T-cell (primary cell): ENCODE measurements around the gene TK2. TPM values are rescaled to one million over a fixed set of nuclear protein-coding genes. Genes with fewer than 3 reads are reported as not detected.

Experiments
- ATAC-seq, 4 experiments: fragments of 200-7000 bp in 3 of 4; fragments of 150-1000 bp in 1 of 4; cut with Tn5 transposase; replicated peaks in 1 of 4; 1 replicate in 3 of 4; 2 replicates in 1 of 4; pipeline ENCODE4 v1.10.0; 2021; ENCODE audit warnings: moderate library complexity in 3 of 4, mild to moderate bottlenecking in 2 of 4, moderate number of reproducible peaks in 1 of 4
- CTCF ChIA-PET, 2 donors: fragments of 300-600 bp; sonication (Branson Sonifier 250); formaldehyde crosslinking; loops; one replicate each; lab custom pipeline; 2022; ENCODE audit warnings: antibody characterized with exemption in 2 of 2; lab: Charles Lee
- POLR2A ChIA-PET, 2 donors: fragments of 300-600 bp; sonication (Branson Sonifier 250); formaldehyde crosslinking; loops; one replicate each; lab custom pipeline; 2022; ENCODE audit warnings: antibody characterized with exemption in 2 of 2; lab: Charles Lee
- DNase-seq, 35 experiments: peaks; one replicate each; pipeline versions ENCODE4 v3.0.0 to v3.0.0-alpha.2; 2013 to 2023
- H3K27ac ChIP-seq: one replicate; pipeline ENCODE4 v1.5.1; 2013; ENCODE audit warnings: low read length
- H3K27me3 ChIP-seq, 2 experiments: replicated peaks in 1 of 2; 1 replicate in 1 of 2; 2 replicates in 1 of 2; pipeline versions ENCODE4 v1.6.1 to v1.7.0; 2013; ENCODE audit warnings: low read length in 1 of 2, mixed read lengths in 1 of 2; ENCODE audit not compliant: control insufficient read depth in 2 of 2, insufficient read depth in 2 of 2; ENCODE audit errors: extremely low read depth in 1 of 2
- H3K36me3 ChIP-seq, 2 donors: 1 replicate in 1 of 2; 2 replicates in 1 of 2; pipeline versions ENCODE4 v1.6.1 to v1.7.0; 2013; ENCODE audit warnings: low read length in 1 of 2; ENCODE audit not compliant: control insufficient read depth in 2 of 2, insufficient read depth in 1 of 2; ENCODE audit errors: extremely low read depth in 1 of 2
- H3K4me1 ChIP-seq, 2 experiments: 1 replicate in 1 of 2; 2 replicates in 1 of 2; pipeline versions ENCODE4 v1.6.1 to v1.7.0; 2013; ENCODE audit warnings: low read length in 2 of 2, mixed read lengths in 1 of 2; ENCODE audit not compliant: insufficient read depth in 2 of 2, control insufficient read depth in 1 of 2; ENCODE audit errors: extremely low read depth in 1 of 2
- H3K4me3 ChIP-seq, 2 donors: 1 replicate in 1 of 2; 2 replicates in 1 of 2; pipeline versions ENCODE4 v1.5.1 to v1.7.0; 2013; ENCODE audit warnings: mild to moderate bottlenecking in 2 of 2, low read length in 1 of 2, moderate library complexity in 1 of 2; ENCODE audit not compliant: control insufficient read depth in 1 of 2; ENCODE audit errors: extremely low read depth in 1 of 2
- H3K9me3 ChIP-seq: 2 replicates; pipeline ENCODE4 v1.7.0; 2013
- H3K27ac Mint-ChIP-seq, 2 donors: one replicate each; pipeline ENCODE4 v1.8.0; 2020 to 2021; ENCODE audit warnings: mild to moderate bottlenecking in 2 of 2, mixed read lengths in 2 of 2
- H3K27me3 Mint-ChIP-seq, 2 donors: one replicate each; pipeline ENCODE4 v1.8.0; 2021 to 2022; ENCODE audit warnings: mixed read lengths in 2 of 2
- H3K36me3 Mint-ChIP-seq: one replicate; pipeline ENCODE4 v1.8.0; 2021; ENCODE audit warnings: mixed read lengths
- H3K4me1 Mint-ChIP-seq, 3 donors: one replicate each; pipeline ENCODE4 v1.8.0; 2020 to 2022; ENCODE audit warnings: mixed read lengths in 3 of 3, mild to moderate bottlenecking in 1 of 3
- H3K4me3 Mint-ChIP-seq, 3 donors: one replicate each; pipeline ENCODE4 v1.8.0; 2020 to 2022; ENCODE audit warnings: mild to moderate bottlenecking in 3 of 3, mixed read lengths in 3 of 3, moderate library complexity in 3 of 3
- H3K9me3 Mint-ChIP-seq, 3 donors: one replicate each; pipeline ENCODE4 v1.8.0; 2020 to 2022; ENCODE audit warnings: mixed read lengths in 3 of 3
- WGBS: methylation state at CpG from one replicate; pipeline ENCODE4 v1.1.5; 2013; ENCODE audit warnings: missing lambda C conversion rate; ENCODE audit not compliant: insufficient coverage; 5-methylcytosine and 5-hydroxymethylcytosine counted together
- total RNA-seq, 35 experiments: library from RNA in 6 of 35; stranded (reverse) in 6 of 35; fragments of 120-200 nt in 1 of 35; gene quantifications; one replicate each; pipeline versions ENCODE4 v1.2.1 to v1.2.4 and lab custom pipeline; 2013 to 2026

The TK2 gene
- total RNA-seq, 5 donors from 2014 or later (not counting 1 experiment from before 2014, with no cell fraction given), result 4.6 to 10.8 (median 8.4) TPM

DNA sequence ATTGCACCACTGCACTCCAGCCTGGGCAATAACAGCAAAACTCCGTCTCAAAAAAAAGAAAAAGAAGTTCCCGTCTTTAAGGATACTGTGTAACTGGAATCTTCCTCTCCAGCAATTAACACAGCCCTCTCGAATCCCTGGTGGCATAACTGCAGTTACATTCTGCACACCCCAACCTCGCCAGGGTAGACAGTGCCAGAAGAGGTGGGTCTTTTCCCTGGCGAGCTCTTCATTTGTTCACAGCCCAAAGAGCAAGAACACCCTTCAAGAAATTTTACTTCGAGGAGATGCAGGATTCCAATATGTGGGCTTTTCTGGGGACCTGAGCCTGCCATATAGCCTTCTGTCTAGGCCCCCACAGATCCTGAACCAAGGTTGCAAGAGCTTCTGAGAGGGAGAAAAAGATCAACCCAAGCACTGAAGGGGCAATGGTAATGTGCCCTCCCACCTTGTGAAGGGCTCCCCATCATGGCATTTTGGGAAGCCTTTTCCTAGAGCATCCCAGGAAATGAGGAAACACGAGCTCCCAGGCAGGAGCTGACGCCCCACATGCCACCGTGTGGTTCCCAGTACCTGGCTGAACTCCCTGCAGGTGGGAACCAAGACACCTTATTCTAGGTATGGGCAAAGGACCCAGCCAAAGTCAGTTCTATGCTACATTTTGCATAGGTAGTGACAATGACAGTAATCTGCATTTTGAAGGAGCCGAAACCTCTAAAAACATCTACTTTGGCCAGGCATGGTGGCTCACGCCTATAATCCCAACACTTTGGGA, 26.9 kb downstream of the TK2 start:
- CTCF ChIA-PET, result interaction anchor here in 1 of 2 donors (0.5 to 4.7 kb wide), 4 partner anchors 10 to 40 kb away, joined by 3 to 17 read pairs (median 4); partner anchors contain the start of gene CKLF
- no peaks in the 10 kb centered on the region for H3K27me3 ChIP-seq
- Mint-ChIP-seq H3K36me3 (peaks cover 4% of the 10 kb centered on the region), H3K27ac (peak overlapping the region; percentile 96 to 99), H3K4me3 (peak overlapping the region in 2 of 3 donors; percentile 64 to 69), H3K9me3 (no peaks in the 10 kb centered on the region), H3K4me1 (peaks cover 76 to 84% (median 80%) of the 10 kb centered on the region in 3 donors), H3K27me3 (no peaks in the 10 kb centered on the region)
- no peaks in the 10 kb centered on the region for H3K36me3 ChIP-seq
- H3K27ac ChIP-seq, result peak overlapping the region; percentile 68
- 91% methylated on average over 4 of the region's 11 CpGs for whole genome bisulfite sequencing
- ATAC-seq (no peak), DNase-seq (no peak)
- H3K4me1 ChIP-seq, result peaks cover 53 to 79% of the 10 kb centered on the region in 2 experiments
- POLR2A ChIA-PET, result no interaction called here
- peak overlapping the region in 1 of 2 donors; percentile 2 for H3K4me3 ChIP-seq
- H3K9me3 ChIP-seq, result no peaks in the 10 kb centered on the region

DNA sequence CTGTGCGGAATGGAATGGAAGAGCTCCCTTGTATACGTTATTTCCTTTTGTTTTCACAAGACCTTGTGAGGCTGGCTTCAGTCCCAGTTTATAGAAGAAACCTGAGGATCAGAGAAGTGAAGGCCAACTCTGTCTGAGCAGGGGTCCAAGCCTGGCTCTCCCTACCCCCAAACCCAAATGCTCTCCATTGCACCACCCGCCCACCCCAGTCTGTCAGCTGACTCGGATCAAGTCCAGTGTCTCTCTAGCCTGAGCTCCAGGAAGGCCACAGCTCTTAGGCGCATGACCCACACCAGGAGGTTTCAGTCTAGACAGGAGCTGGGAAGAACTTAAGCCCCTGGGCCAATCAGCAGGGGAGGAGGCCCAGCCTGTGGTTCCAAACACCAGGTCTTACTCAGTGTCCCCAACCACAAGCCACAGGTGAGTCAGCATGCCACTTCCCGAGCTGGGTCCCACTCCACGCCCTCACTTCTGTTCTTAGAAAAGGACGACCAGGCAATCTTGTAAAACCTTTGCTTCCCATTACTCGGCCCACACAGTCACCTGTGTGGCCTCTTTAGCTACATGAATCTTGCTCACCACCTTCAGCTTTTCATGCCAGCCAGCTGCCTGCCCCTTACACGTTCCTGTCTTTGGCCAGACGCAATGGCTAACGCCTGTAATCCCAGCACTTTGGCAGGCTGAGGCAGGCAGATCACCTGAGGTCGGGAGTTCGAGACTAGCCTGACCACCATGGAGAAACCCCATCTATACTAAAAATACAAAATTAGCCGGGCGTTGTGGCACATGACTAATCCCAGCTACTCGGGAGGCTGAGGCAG, 27.8 kb downstream of the TK2 start:
- peak; percentile 72 to 85 (median 79) for ATAC-seq
- Mint-ChIP-seq H3K27me3 (no peaks in the 10 kb centered on the region), H3K4me1 (peaks cover 84 to 88% (median 84%) of the 10 kb centered on the region in 3 donors), H3K27ac (peak overlapping the region; percentile 96 to 99), H3K36me3 (no peaks in the 10 kb centered on the region), H3K4me3 (peak overlapping the region; percentile 62 to 69 (median 69)), H3K9me3 (no peaks in the 10 kb centered on the region)
- H3K27me3 ChIP-seq, result no peaks in the 10 kb centered on the region
- peak overlapping the region; percentile 18 to 52 for H3K4me3 ChIP-seq
- no peaks in the 10 kb centered on the region for H3K9me3 ChIP-seq
- peak; percentile 21 to 86 (median 62) for DNase-seq
- POLR2A ChIA-PET, result interaction anchor here in 1 of 2 donors (0.5 kb wide), 1 partner anchor 263 kb away, joined by 8 read pairs; no protein-coding TSS in a partner anchor
- H3K4me1 ChIP-seq, result peaks cover 57 to 85% of the 10 kb centered on the region in 2 experiments
- H3K27ac ChIP-seq, result peak overlapping the region; percentile 68
- WGBS, result 10% methylated on average over 12 of the region's 17 CpGs
- CTCF ChIA-PET, result interaction anchor here in 1 of 2 donors (0.7 to 4.7 kb wide), 6 partner anchors 10 to 56 kb away, joined by 3 to 17 read pairs (median 4); partner anchors contain the start of gene CKLF
- no peaks in the 10 kb centered on the region for H3K36me3 ChIP-seq

DNA sequence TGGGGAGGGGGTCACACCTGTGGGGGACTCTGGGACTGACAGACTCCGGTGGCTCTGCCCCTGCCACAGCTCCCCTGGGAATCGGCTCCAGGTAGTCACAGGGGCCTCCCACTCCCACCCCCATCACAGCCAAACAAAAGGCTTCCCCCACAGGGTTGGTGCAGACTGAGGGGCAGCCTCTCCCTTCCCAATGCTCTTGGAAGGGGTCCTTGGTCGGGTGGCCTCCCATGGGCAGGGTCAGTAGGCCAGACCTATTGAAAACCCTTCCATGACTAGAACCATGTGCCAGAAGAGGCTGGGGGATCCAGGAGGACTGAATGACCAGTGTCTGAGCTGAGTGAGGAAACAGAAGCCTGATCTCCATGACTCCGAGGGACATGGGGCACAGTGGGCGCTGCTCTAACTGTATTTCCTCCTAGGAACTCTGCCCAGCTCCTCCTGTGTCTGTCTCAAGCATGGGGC, 28.6 kb downstream of the TK2 start:
- 95% methylated on average over 2 of the region's 5 CpGs for WGBS
- Mint-ChIP-seq H3K27me3 (no peaks in the 10 kb centered on the region), H3K9me3 (no peaks in the 10 kb centered on the region), H3K27ac (peak overlapping the region; percentile 96 to 99), H3K4me3 (peak overlapping the region; percentile 54 to 69 (median 62)), H3K4me1 (peaks cover 90 to 95% (median 92%) of the 10 kb centered on the region in 3 donors), H3K36me3 (no peaks in the 10 kb centered on the region)
- H3K4me3 ChIP-seq, result no peak overlapping the region
- H3K27ac ChIP-seq, result peak overlapping the region; percentile 68
- ATAC-seq (no peak), DNase-seq (no peak)
- H3K27me3 ChIP-seq, result no peaks in the 10 kb centered on the region
- no peaks in the 10 kb centered on the region for H3K9me3 ChIP-seq
- ChIA-PET CTCF (interaction anchor here in 1 of 2 donors (1.2 to 4.7 kb wide), 4 partner anchors 9 to 57 kb away, joined by 3 to 17 read pairs (median 4); partner anchors contain the start of gene CKLF), POLR2A (no interaction called here)
- no peaks in the 10 kb centered on the region for H3K36me3 ChIP-seq
- peaks cover 62 to 89% of the 10 kb centered on the region in 2 experiments for H3K4me1 ChIP-seq

DNA sequence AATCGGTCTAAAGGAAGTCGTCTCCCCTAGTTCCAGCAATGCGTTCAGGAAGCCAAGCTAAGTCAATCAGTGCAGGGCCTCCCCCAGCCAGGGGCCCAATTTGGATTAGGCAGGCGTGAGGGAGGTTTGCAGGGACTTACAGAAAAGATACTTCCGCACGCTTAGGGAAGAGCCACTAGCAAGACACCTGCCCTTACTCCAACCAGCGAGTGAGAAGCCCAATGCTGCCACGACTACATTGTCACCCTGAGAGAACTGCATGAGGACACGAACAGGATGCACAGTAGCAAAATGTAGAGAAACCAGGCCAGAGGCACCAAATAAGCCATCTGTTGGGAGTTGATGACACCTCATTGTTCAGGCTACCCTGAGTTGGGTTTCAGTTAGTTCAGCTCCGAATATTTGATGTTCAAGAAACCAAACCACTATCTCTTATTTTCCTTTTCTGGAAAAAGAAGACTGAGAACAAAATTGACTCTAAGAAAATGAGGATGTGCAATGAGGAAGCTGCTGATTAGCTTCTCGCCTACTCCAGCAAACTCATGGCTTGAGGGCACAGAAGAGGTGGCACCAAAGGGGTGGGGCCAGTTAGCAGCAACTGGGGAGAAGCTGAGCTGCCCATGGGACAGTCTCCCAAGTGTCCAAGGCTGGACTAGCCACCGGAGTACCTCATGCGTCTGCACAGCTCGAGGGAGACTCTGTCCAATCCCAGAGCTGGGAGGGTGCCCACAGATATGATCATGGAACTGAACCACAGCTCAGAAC, 29.3 kb downstream of the TK2 start:
- H3K27ac Mint-ChIP-seq, result peak overlapping the region; percentile 96 to 99
- Histone ChIP-seq H3K36me3 (no peaks in the 10 kb centered on the region), H3K4me3 (no peak overlapping the region), H3K9me3 (no peaks in the 10 kb centered on the region), H3K27me3 (no peaks in the 10 kb centered on the region), H3K4me1 (peaks cover 65 to 89% of the 10 kb centered on the region in 2 experiments), H3K27ac (peak overlapping the region; percentile 68)
- H3K9me3 Mint-ChIP-seq, result no peaks in the 10 kb centered on the region
- no peaks in the 10 kb centered on the region for H3K36me3 Mint-ChIP-seq
- ChIA-PET POLR2A (interaction anchor here in 1 of 2 donors (0.6 kb wide), 1 partner anchor 43 kb away, joined by 3 read pairs; no protein-coding TSS in a partner anchor), CTCF (interaction anchor here in 1 of 2 donors (0.6 to 4.7 kb wide), 2 partner anchors 32 kb away, joined by 3 to 17 read pairs; partner anchors contain the start of gene CKLF)
- ATAC-seq (no peak), DNase-seq (peak in 2 of 35 experiments; percentile 17 to 30)
- WGBS, result 63% methylated on average over 3 of the region's 14 CpGs
- peak overlapping the region in 2 of 3 donors; percentile 37 to 69 for H3K4me3 Mint-ChIP-seq
- H3K27me3 Mint-ChIP-seq, result no peaks in the 10 kb centered on the region
- H3K4me1 Mint-ChIP-seq, result peaks cover 90 to 95% (median 94%) of the 10 kb centered on the region in 3 donors

DNA sequence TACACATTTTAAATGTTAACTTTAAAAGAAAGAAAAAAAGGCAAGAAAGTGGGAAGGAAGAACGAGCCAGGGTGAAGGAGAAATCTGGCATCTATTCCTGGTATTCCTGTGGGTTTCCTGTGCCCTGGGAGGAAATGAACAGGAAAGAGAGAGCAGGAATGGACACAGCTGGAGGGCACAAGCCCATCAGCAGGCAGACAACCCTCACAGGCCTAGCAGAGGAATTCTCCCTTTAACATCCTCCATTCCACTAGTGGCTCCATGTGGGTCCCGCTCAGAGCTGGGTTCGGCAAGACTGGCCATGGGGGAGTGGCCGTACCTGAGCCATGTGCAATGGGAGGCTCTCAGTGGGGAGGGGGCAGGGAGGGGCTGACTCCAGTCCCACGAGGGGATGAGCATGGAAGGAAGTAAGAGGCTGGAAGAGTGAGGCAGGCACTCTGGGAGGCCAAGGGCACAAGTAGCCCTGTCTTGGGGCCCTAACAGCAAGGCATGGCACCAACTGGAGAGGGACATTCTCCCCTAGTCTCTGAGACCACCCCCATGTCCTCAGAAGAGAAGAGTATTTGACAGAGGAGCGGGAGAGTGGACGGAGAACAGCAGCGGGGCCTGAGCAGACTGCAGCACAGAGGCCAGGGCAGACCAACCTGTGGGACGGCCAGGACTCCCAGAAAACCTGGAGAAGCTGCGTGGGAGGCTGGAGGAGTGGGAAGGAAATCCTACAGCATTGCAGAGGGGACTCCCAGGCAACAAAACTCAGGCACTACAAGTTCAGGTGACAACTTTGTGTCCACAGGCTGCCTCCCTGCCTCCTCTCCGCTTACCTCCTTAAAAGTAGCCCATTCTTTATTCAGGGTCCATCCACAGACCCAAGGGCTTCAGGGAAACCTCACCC, 30.2 kb downstream of the TK2 start:
- Histone ChIP-seq H3K4me1 (peaks cover 58 to 87% of the 10 kb centered on the region in 2 experiments), H3K27ac (peak overlapping the region; percentile 68), H3K27me3 (no peaks in the 10 kb centered on the region), H3K9me3 (no peaks in the 10 kb centered on the region), H3K4me3 (no peak overlapping the region), H3K36me3 (no peaks in the 10 kb centered on the region)
- H3K4me3 Mint-ChIP-seq, result peak overlapping the region in 1 of 3 donors; percentile 69
- H3K9me3 Mint-ChIP-seq, result no peaks in the 10 kb centered on the region
- peak overlapping the region; percentile 96 to 99 for H3K27ac Mint-ChIP-seq
- CTCF ChIA-PET, result interaction anchor here in 1 of 2 donors (0.6 kb wide), 1 partner anchor 33 kb away, joined by 3 read pairs; no protein-coding TSS in a partner anchor
- DNase-seq, result no peak
- peaks cover 90 to 95% (median 92%) of the 10 kb centered on the region in 3 donors for H3K4me1 Mint-ChIP-seq
- ATAC-seq, result no peak
- WGBS, result 100% methylated on average over 4 of the region's 11 CpGs
- H3K36me3 Mint-ChIP-seq, result no peaks in the 10 kb centered on the region
- no peaks in the 10 kb centered on the region for H3K27me3 Mint-ChIP-seq
- POLR2A ChIA-PET, result interaction anchor here in 1 of 2 donors (0.6 kb wide), 1 partner anchor 43 kb away, joined by 3 read pairs; no protein-coding TSS in a partner anchor
